Retinal pigment epithelial cell (primary cell): ENCODE results near the gene TNS3.

Experiments used
- DNase-seq: peaks from one replicate; pipeline ENCODE4 v3.0.0-alpha.2; 2010; ENCODE audit warnings: low read depth
- H3K4me3 ChIP-seq: 2 replicates; pipeline ENCODE4 v1.5.1; 2011; ENCODE audit warnings: mild to moderate bottlenecking, low read length, control low read depth, moderate library complexity
- TF ChIP-seq, protein P1 (sequence below): conservative IDR thresholded peaks from 2 replicates; pipeline ENCODE4 v1.5.1; 2011; ENCODE audit warnings: low read depth, low read length, control low read depth, inconsistent platforms

TNS3 gene

DNA sequence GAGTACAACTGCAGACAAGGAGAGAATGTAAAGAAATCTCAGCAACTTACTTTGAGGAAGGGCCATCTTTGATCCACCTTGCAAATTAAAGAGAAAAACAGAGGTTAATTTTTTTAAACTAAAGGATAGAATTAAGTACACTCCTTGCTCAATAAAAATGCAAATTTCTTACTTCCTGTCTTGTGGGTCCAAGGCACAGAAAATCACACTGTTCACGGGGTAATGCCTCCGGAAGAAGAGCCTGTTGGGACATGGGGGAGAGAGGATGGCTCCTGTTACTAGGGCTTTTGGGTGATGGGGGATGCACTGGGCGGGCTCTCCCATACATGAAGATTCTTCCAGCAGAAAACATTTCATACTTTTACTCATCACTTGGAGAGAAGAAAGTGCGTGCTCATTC lies 301.8 kb downstream of the TNS3 start:
- TF ChIP-seq, protein P1, sequence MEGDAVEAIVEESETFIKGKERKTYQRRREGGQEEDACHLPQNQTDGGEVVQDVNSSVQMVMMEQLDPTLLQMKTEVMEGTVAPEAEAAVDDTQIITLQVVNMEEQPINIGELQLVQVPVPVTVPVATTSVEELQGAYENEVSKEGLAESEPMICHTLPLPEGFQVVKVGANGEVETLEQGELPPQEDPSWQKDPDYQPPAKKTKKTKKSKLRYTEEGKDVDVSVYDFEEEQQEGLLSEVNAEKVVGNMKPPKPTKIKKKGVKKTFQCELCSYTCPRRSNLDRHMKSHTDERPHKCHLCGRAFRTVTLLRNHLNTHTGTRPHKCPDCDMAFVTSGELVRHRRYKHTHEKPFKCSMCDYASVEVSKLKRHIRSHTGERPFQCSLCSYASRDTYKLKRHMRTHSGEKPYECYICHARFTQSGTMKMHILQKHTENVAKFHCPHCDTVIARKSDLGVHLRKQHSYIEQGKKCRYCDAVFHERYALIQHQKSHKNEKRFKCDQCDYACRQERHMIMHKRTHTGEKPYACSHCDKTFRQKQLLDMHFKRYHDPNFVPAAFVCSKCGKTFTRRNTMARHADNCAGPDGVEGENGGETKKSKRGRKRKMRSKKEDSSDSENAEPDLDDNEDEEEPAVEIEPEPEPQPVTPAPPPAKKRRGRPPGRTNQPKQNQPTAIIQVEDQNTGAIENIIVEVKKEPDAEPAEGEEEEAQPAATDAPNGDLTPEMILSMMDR = no peak
- DNase-seq = no peak

GRCh38 chr7:47278043-47278442 lies 303.9 kb downstream of the TNS3 start:
- TF ChIP-seq, protein P1 = no peak
- DNase-seq = no peak

More for the DNA sequence above, 301.8 kb downstream of the TNS3 start:
- no peak overlapping the region for H3K4me3 ChIP-seq

DNA sequence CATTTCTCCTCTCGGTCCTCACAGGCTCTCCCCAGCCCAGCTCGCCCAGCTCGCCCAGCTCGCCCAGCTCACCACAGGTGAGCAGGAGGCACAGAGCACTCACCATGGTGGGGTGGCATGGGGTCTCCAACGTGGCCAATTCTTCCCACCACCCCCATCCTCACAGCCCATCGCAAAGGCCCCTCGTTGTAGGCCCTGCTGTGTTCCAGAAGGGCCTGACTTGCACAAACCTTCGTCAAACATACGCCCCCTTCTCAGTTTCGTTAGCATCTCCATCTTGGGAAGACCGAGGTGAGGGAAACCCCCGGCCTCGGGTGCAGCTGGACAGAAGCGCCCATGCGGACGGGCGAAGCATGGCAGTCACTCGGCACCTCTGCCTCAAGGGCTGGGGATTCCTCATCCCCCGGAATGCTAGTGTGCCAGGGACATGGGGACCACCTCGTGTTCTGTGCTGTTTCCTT lies 304.6 kb downstream of the TNS3 start:
- DNase-seq = no peak
- no peak overlapping the region for H3K4me3 ChIP-seq
- TF ChIP-seq, protein P1 = no peak

More at GRCh38 chr7:47278043-47278442, 303.9 kb downstream of the TNS3 start:
- no peak overlapping the region for H3K4me3 ChIP-seq

DNA sequence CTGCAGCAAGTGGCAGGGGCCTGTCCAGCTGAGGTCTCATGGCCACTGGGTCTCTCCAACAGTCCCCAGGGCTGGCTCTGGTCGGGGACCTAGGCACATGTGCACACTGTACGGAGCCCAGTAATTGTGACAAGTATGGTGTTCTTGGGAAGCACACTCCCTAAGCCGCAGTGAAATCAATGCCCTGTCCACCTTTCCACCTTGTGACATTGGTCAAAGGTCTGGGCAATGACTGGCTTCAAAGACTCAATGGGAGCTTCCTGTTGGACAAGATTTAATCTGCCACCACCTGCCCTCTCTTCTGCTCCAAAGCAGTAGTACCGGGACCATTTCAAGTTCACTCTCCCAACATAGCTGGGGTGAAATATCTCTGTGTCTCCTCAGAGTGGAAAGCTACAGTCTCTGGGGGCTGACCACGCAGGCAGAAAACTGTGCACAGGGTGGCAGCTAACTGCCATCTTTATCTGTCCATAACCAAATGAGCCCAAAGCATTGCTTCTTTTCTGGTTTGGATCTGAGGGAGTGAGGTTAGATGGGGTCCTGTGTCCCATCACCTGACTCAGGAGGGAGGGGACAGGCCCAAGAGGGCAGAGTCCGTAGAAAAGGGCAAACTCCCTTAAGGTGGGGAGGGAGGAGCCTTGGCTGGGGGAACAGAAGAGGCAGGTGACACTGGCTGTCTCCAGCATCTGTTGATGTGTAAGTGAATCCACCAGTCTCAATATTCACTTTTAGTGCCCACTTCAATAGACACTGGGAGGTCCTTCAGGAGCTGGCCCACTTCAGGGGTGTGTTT lies 307.7 kb downstream of the TNS3 start:
- H3K4me3 ChIP-seq = no peak overlapping the region
- TF ChIP-seq, protein P1 = no peak
- DNase-seq = no peak

DNA sequence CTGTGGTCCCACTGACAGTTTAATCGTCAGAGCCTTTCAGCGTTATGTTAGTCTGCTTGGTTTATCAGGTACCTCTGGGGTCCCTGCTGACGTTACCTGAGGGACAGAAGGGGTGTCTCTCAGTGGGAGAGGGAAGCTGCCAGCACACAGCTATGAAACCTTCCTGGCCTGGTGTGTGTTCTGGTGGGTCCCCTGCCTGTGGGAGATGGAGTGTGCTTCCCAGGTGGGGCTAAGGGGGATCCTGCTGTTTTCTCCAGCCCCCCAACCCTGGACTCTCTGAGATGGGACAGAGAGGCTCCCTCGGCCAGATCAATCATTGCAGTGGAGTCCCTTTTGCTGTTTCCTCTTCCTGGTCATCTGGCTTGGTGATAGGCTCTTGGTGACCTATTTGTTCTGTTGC lies 308.8 kb downstream of the TNS3 start:
- TF ChIP-seq, protein P1 = no peak
- DNase-seq = no peak

DNA sequence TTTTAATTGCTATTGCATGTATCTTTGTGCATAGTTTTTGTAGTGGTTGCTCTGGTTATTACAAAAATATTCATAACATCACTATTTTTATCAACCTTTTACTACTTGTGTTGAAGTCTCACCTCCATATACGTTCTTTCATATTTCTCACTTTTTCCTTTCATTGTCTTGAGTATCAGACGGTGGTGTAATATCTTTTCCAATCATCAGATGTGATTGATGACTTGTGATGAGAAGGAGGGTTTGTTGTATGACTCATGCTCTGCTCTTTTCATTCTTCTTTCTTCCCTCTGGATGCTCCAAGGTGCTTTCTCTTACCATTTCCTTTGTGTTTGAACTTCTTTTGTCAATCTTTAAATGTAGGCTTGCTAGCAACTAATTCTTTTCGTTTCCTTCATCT lies 310.2 kb downstream of the TNS3 start:
- DNase-seq = no peak
- H3K4me3 ChIP-seq = no peak overlapping the region
- TF ChIP-seq, protein P1 = no peak

More for the DNA sequence above, 308.8 kb downstream of the TNS3 start:
- no peak overlapping the region for H3K4me3 ChIP-seq
